ENCODE results near the gene SLC40A1. TPM values are rescaled to one million over a fixed set of nuclear protein-coding genes. Genes with fewer than 3 reads are reported as not detected.

SLC40A1 gene
- total and polyA plus RNA-seq, 2 of the 13 experiments (the other 11 are each of a cell fraction or from before 2014, with no cell fraction given): 10.6 to 24.9 TPM

- TF ChIP-seq, protein P1, sequence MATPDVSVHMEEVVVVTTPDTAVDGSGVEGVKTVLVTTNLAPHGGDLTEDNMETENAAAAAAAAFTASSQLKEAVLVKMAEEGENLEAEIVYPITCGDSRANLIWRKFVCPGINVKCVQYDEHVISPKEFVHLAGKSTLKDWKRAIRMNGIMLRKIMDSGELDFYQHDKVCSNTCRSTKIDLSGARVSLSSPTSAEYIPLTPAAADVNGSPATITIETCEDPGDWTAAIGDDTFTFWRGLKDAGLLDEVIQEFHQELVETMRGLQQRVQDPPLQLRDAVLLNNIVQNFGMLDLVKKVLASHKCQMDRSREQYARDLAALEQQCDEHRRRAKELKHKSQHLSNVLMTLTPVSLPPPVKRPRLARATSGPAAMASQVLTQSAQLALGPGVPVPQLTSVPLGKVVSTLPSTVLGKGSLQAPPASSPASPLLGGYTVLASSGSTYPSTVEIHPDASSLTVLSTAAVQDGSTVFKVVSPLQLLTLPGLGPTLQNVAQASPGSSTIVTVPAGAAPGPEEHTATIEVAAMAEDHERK (CRISPR knock-in tag; IDR thresholded peaks at IDR 0.05; ENCODE audit: low read depth): no peak
- no peak for TF ChIP-seq POLR2AphosphoS2 (IDR thresholded peaks at IDR 0.05; ENCODE audit: low read depth, low read length)
- TF ChIP-seq SMC3 (IDR thresholded peaks at IDR 0.05; ENCODE audit: low read length): no peak
- TF ChIP-seq REXO4 (CRISPR knock-in tag; IDR thresholded peaks at IDR 0.05; ENCODE audit: borderline replicate concordance): no peak
- TF ChIP-seq CEBPG (CRISPR knock-in tag; IDR thresholded peaks at IDR 0.05): 0 out of 2 replicates have a peak, but pooled peaks have one; percentile 34
- TF ChIP-seq, protein P2, sequence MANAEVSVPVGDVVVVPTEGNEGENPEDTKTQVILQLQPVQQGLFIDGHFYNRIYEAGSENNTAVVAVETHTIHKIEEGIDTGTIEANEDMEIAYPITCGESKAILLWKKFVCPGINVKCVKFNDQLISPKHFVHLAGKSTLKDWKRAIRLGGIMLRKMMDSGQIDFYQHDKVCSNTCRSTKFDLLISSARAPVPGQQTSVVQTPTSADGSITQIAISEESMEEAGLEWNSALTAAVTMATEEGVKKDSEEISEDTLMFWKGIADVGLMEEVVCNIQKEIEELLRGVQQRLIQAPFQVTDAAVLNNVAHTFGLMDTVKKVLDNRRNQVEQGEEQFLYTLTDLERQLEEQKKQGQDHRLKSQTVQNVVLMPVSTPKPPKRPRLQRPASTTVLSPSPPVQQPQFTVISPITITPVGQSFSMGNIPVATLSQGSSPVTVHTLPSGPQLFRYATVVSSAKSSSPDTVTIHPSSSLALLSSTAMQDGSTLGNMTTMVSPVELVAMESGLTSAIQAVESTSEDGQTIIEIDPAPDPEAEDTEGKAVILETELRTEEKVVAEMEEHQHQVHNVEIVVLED (CRISPR knock-in tag; IDR thresholded peaks at IDR 0.05; ENCODE audit: borderline replicate concordance): no peak
- TF ChIP-seq SP5 (CRISPR knock-in tag; IDR thresholded peaks at IDR 0.05; ENCODE audit: borderline replicate concordance, low read depth): no peak
- no peak for TF ChIP-seq TBP (CRISPR knock-in tag; IDR thresholded peaks at IDR 0.05)
- TF ChIP-seq, protein P3, sequence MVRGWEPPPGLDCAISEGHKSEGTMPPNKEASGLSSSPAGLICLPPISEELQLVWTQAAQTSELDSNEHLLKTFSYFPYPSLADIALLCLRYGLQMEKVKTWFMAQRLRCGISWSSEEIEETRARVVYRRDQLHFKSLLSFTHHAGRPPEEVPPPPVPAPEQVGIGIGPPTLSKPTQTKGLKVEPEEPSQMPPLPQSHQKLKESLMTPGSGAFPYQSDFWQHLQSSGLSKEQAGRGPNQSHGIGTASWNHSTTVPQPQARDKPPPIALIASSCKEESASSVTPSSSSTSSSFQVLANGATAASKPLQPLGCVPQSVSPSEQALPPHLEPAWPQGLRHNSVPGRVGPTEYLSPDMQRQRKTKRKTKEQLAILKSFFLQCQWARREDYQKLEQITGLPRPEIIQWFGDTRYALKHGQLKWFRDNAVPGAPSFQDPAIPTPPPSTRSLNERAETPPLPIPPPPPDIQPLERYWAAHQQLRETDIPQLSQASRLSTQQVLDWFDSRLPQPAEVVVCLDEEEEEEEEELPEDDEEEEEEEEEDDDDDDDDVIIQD (CRISPR knock-in tag; IDR thresholded peaks at IDR 0.05; ENCODE audit: low read depth): peak; percentile 80
- peak; percentile 30; the same call in 1 of the 2 replicates for TF ChIP-seq FOSL2 (CRISPR knock-in tag; IDR thresholded peaks at IDR 0.05)
- TF ChIP-seq ZNF674 (CRISPR knock-in tag; IDR thresholded peaks at IDR 0.05; ENCODE audit: low read depth): no peak
- TF ChIP-seq SCMH1 (CRISPR knock-in tag; IDR thresholded peaks at IDR 0.05; ENCODE audit: borderline replicate concordance): no peak
- TF ChIP-seq MTA3 (CRISPR knock-in tag; IDR thresholded peaks at IDR 0.05): no peak
- TF ChIP-seq MTF2 (CRISPR knock-in tag; IDR thresholded peaks at IDR 0.05; ENCODE audit: borderline replicate concordance): no peak
- no peak for TF ChIP-seq BRF2 (CRISPR knock-in tag; IDR thresholded peaks at IDR 0.05)
- TF ChIP-seq ELF4 (CRISPR knock-in tag; IDR thresholded peaks at IDR 0.05; ENCODE audit: borderline replicate concordance): no peak
- no peak for TF ChIP-seq AGO2 (optimal IDR thresholded peaks at IDR 0.05; ENCODE audit: low read depth, low read length)
- TF ChIP-seq ZNF326 (CRISPR knock-in tag; IDR thresholded peaks at IDR 0.05; ENCODE audit: borderline replicate concordance): no peak
- TF ChIP-seq ARHGAP35 (CRISPR knock-in tag; IDR thresholded peaks at IDR 0.05; ENCODE audit: borderline replicate concordance): no peak
- TF ChIP-seq BCL6 (CRISPR knock-in tag; IDR thresholded peaks at IDR 0.05): no peak
- TF ChIP-seq ZNF775 (CRISPR knock-in tag; IDR thresholded peaks at IDR 0.05; ENCODE audit: borderline replicate concordance): no peak
- TF ChIP-seq EZH2 (conservative IDR thresholded peaks at IDR 0.05; ENCODE audit: low read depth, low read length): no peak
- no peak for TF ChIP-seq TRIM24 (CRISPR knock-in tag; IDR thresholded peaks at IDR 0.05)
- no peak for TF ChIP-seq AGO1 (IDR thresholded peaks at IDR 0.05; ENCODE audit: low read depth, low read length, poor library complexity, severe bottlenecking)
- no peak for TF ChIP-seq DR1 (CRISPR knock-in tag; IDR thresholded peaks at IDR 0.05)
- TF ChIP-seq FOXA1 (IDR thresholded peaks at IDR 0.05): no peak
- TF ChIP-seq FOXA1 (CRISPR knock-in tag; IDR thresholded peaks at IDR 0.05): no peak
Observed at GRCh38 chr2:189574793-189575475, 5.7 kb downstream of the SLC40A1 start (continued).
